Measurements from ENCODE around the gene OCIAD2. TPM values are rescaled to one million over a fixed set of nuclear protein-coding genes. Genes with fewer than 3 reads are reported as not detected.
"Not testable (repeated sequence)": the region's sequence is repeated elsewhere in the genome, so short reads cannot be mapped to it uniquely, and the experiment has no call there.

OCIAD2 gene
- total RNA-seq, 1 experiment from 2014 or later, result not detected

DNA sequence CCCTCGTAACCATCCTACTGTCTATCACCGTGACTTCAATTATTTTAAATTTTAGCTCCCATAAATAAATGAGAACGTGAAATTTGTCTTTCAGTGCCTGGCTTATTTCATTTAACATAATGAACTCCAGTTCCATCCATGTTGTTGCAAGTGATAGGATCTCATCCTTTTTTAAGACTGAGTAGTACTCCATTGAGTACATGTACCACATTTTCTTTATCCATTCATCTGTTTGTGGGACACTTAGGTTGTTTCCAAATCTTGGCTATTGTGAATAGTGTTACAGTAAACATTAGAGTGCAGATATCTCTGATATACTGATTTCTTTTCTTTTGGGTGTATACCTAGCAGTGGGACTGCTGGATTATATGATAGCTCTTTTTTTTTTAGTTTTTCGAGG lies 42.8 kb downstream of the OCIAD2 start:
- in situ Hi-C loops (cut with HindIII; ENCODE audit: low sequenced_read_pairs), result no loop called here
- DNase-seq (ENCODE audit: low spot score), result no peak

DNA sequence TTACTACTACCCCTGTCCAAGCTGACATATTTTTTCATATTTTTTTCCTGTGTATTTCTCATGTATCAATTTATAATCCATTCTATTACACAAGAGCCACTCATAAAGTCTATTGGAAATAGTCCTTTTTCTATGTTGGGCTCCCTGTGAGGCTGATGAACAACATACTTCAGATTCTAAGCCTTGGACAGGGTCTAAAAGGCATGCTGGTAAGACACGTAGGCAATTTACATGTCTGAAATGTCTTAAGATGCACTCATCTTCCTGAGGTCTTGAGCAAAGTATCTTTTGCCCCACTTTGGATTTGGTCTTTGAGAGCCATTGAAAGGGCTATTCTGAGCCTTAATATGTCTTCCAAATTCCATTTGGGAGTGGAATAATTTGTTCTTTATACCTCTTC lies 43.9 kb downstream of the OCIAD2 start:
- in situ Hi-C loops (cut with HindIII; ENCODE audit: low sequenced_read_pairs), result no loop called here
- DNase-seq (ENCODE audit: low spot score), result no peak

- in situ Hi-C loops (cut with HindIII; ENCODE audit: low sequenced_read_pairs), result no loop called here
- no peak for DNase-seq (ENCODE audit: low spot score)
Observed at GRCh38 chr4:48862038-48862437, 44.5 kb downstream of the OCIAD2 start.

DNA sequence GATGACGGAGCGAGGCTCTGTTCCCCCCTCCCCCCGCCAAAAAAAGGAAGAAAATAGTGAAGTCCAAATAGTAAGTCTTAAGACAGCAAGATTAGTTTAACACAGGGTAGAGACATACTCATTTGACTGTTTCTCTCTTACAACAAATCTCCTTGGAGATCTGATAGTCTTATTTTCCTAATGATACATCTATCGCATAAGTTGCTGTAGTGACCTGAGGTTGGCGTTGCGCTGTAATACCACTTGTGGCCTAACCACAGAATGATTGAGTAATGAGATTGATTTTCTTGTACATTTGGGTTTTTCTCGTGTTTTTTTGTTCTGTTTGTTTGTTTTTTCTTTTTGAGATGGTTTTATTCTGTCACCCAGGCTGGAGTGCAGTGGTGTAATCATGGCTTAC lies 48.4 kb downstream of the OCIAD2 start:
- in situ Hi-C loops (cut with HindIII; ENCODE audit: low sequenced_read_pairs), result no loop called here
- no peak for DNase-seq (ENCODE audit: low spot score)

- DNase-seq (ENCODE audit: low spot score), result no peak
- in situ Hi-C loops (cut with HindIII; ENCODE audit: low sequenced_read_pairs), result no loop called here
Observed at GRCh38 chr4:48854982-48855381, 51.6 kb downstream of the OCIAD2 start.

GRCh38 chr4:48854395-48854683 lies 52.2 kb downstream of the OCIAD2 start:
- in situ Hi-C loops (cut with HindIII; ENCODE audit: low sequenced_read_pairs), result no loop called here
- DNase-seq (ENCODE audit: low spot score), result no peak

GRCh38 chr4:48853604-48854394 lies 52.8 kb downstream of the OCIAD2 start:
- in situ Hi-C loops (cut with HindIII; ENCODE audit: low sequenced_read_pairs), result no loop called here
- no peak for DNase-seq (ENCODE audit: low spot score)

DNA sequence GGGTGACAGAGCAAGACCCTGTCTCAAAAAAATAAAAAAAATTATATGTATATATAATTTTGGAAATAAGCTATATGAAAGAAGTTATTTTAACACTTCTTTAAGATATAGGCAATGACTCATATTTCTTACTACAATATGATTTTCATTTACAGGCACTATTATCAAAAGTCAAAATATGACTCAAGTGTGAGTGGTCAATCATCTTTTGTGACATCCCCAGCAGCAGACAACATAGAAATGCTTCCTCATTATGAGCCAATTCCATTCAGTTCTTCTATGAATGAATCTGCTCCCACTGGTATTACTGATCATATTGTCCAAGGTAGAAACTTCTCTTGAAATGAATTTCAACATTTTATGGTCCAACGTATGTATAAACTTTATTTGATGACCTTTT lies 54.9 kb downstream of the OCIAD2 start:
- no peak for DNase-seq (ENCODE audit: low spot score)
- in situ Hi-C loops (cut with HindIII; ENCODE audit: low sequenced_read_pairs), result no loop called here

- DNase-seq (ENCODE audit: low spot score); in situ Hi-C loops (cut with HindIII; ENCODE audit: low sequenced_read_pairs): not testable (repeated sequence)
Observed at GRCh38 chr4:48848799-48849198, 57.8 kb downstream of the OCIAD2 start.

DNA sequence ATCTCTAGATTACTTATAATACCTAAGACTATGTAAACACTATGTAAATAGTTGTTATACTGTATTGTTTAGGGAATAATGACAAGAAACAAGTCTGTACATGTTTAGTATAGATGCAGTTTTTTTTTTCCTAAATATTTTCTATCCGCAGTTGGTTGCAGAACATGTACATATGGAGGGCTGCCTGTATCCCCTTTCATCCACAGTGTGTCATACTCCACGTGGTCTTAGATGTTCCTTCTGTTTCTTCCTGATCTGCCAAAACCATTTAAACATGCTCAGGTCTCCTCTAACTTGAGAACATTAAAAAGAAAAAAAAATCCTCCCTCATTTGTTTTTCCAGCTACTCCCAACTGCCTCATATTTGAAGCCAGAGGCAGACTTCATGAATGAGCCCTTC lies 61.7 kb downstream of the OCIAD2 start:
- no peak for DNase-seq (ENCODE audit: low spot score)

GRCh38 chr4:48841045-48841827 lies 65.3 kb downstream of the OCIAD2 start:
- in situ Hi-C loops (cut with HindIII; ENCODE audit: low sequenced_read_pairs), result no loop called here
- DNase-seq (ENCODE audit: low spot score), result peak; percentile 24

More for the DNA sequence above, 61.7 kb downstream of the OCIAD2 start:
- in situ Hi-C loops (cut with HindIII; ENCODE audit: low sequenced_read_pairs), result no loop called here

DNA sequence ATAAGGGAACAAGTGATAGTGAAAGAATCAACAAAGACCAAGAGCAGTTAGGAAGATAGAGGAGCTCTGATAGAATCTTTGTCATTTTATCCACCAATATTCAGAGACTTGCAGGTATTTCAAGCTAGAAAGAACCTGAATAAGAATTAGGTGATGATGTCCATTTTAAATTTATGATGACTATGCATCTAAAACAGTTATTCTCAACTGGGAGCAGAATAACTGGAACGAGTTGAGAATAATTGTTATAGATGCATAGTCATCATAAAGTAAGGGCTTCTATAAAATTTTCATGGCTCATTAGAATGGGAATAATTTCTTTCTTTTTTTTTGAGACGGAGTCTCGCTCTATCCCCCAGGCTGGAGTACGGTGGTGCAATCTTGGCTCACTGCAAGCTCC lies 69.9 kb downstream of the OCIAD2 start:
- in situ Hi-C loops (cut with HindIII; ENCODE audit: low sequenced_read_pairs), result no loop called here
- no peak for DNase-seq (ENCODE audit: low spot score)

Other genes starting within 250 kb of the OCIAD2 start
- 15.5 and 17.8 TPM in 2 replicates for gene FRYL, start 126.5 kb downstream of the OCIAD2 start, total RNA-seq (2014; rRNA removed; shearing (Covaris generic))
- 172 and 188 TPM in 2 replicates for gene OCIAD1, start 75.7 kb downstream of the OCIAD2 start, total RNA-seq (2014; rRNA removed; shearing (Covaris generic))
- gene CWH43, start 79.5 kb upstream of the OCIAD2 start, total RNA-seq (2014; rRNA removed; shearing (Covaris generic)), result not detected in 2 replicates